ENCODE data around the gene DMAC2. TPM values are rescaled to one million over a fixed set of nuclear protein-coding genes. Genes with fewer than 3 reads are reported as not detected.
A peak's percentile ranks its signal among the peaks of the same experiment; 100 is the strongest.

The DMAC2 gene
- total and polyA plus RNA-seq, 2 donors from 2014 or later: 43.9 to 73.9 TPM

- DNase-seq (peak in 1 of 5 donors; percentile 33), FAIRE-seq (no peak)
- H3K4me3 ChIP-seq (ENCODE audit: low read length in 3 of 3): peak overlapping the region in 1 of 3 donors; percentile 43
- intact Hi-C loops (cut with DNase I): no loop called here
- TF ChIP-seq CTCF (IDR thresholded peaks at IDR 0.05; ENCODE audit: borderline replicate concordance, extremely low read depth, insufficient read depth): no peak
- peak overlapping the region in 1 of 3 donors; percentile 61 for H3K9ac ChIP-seq (ENCODE audit: low read length in 3 of 3)
- peaks cover 0 to 34% (median 9%) of the 10 kb centered on the region in 3 donors for H3K4me1 ChIP-seq (ENCODE audit: control insufficient read depth in 2 of 3, insufficient read depth in 2 of 3, low read depth in 1 of 3, low read length in 3 of 3)
- peak overlapping the region; percentile 60 to 79 for H3K27ac ChIP-seq (ENCODE audit: low read depth in 2 of 2, low read length in 2 of 2)
- no peaks in the 10 kb centered on the region for H3K27me3 ChIP-seq (ENCODE audit: control insufficient read depth, insufficient read depth, low read length)
- peaks cover 3 to 22% (median 9%) of the 10 kb centered on the region in 3 donors for H3K36me3 ChIP-seq (ENCODE audit: control insufficient read depth in 2 of 3, insufficient read depth in 3 of 3, low read length in 3 of 3)
- H3K9me3 ChIP-seq (ENCODE audit: control insufficient read depth in 2 of 3, insufficient read depth in 1 of 3, low read length in 3 of 3): no peaks in the 10 kb centered on the region
Measured at GRCh38 chr19:41428481-41428859, 11.2 kb downstream of the DMAC2 start.

- Histone ChIP-seq H3K36me3 (ENCODE audit: control insufficient read depth in 2 of 3, insufficient read depth in 3 of 3, low read length in 3 of 3) (peaks cover 3 to 25% (median 9%) of the 10 kb centered on the region in 3 donors), H3K9ac (ENCODE audit: low read length in 3 of 3) (peak overlapping the region in 1 of 3 donors; percentile 61), H3K9me3 (ENCODE audit: control insufficient read depth in 2 of 3, insufficient read depth in 1 of 3, low read length in 3 of 3) (no peaks in the 10 kb centered on the region), H3K27me3 (ENCODE audit: control insufficient read depth, insufficient read depth, low read length) (no peaks in the 10 kb centered on the region), H3K27ac (ENCODE audit: low read depth in 2 of 2, low read length in 2 of 2) (peak overlapping the region; percentile 79 to 85), H3K4me1 (ENCODE audit: control insufficient read depth in 2 of 3, insufficient read depth in 2 of 3, low read depth in 1 of 3, low read length in 3 of 3) (peaks cover 0 to 34% (median 9%) of the 10 kb centered on the region in 3 donors), H3K4me3 (ENCODE audit: low read length in 3 of 3) (peak overlapping the region in 2 of 3 donors; percentile 33 to 43)
- DNase-seq (peak in 4 of 5 donors; percentile 38 to 85 (median 55)), FAIRE-seq (no peak)
- intact Hi-C loops (cut with DNase I): no loop called here
- no peak for TF ChIP-seq CTCF (IDR thresholded peaks at IDR 0.05; ENCODE audit: borderline replicate concordance, extremely low read depth, insufficient read depth)
Measured at GRCh38 chr19:41427647-41428480, 11.8 kb downstream of the DMAC2 start.

GRCh38 chr19:41426952-41427646 lies 12.6 kb downstream of the DMAC2 start, which contains the start of gene B3GNT8:
Gene B3GNT8, minus strand, starts transcription at chr19:41427374. Its CDS starts 596 bp downstream, at chr19:41426778.
- Histone ChIP-seq H3K27ac (ENCODE audit: low read depth in 2 of 2, low read length in 2 of 2) (peak within 1 kb of the TSS; percentile 79 to 85), H3K36me3 (ENCODE audit: control insufficient read depth in 2 of 3, insufficient read depth in 3 of 3, low read length in 3 of 3) (peaks cover 0 to 25% (median 11%) of the 10 kb centered on the region in 3 donors), H3K4me3 (ENCODE audit: low read length in 3 of 3) (peak within 1 kb of the TSS; percentile 21 to 66 (median 55)), H3K9me3 (ENCODE audit: control insufficient read depth in 2 of 3, insufficient read depth in 1 of 3, low read length in 3 of 3) (no peaks in the 10 kb centered on the region), H3K4me1 (ENCODE audit: control insufficient read depth in 2 of 3, insufficient read depth in 2 of 3, low read depth in 1 of 3, low read length in 3 of 3) (peaks cover 0 to 29% (median 9%) of the 10 kb centered on the region in 3 donors), H3K9ac (ENCODE audit: low read length in 3 of 3) (peak within 1 kb of the TSS in 2 of 3 donors; percentile 90 to 91), H3K27me3 (ENCODE audit: control insufficient read depth, insufficient read depth, low read length) (no peaks in the 10 kb centered on the region)
- FAIRE-seq: no peak
- DNase-seq: peak; percentile 88 to 95 (median 90)
- intact Hi-C loops (cut with DNase I): no loop called here
- TF ChIP-seq CTCF (IDR thresholded peaks at IDR 0.05; ENCODE audit: borderline replicate concordance, extremely low read depth, insufficient read depth): no peak

Data from kidney (tissue), 14 donors.